Natural killer cell (primary cell): ENCODE data around the gene LCP2. TPM values are rescaled to one million over a fixed set of nuclear protein-coding genes. Genes with fewer than 3 reads are reported as not detected.

Experiments used
- ATAC-seq, 3 donors: fragments of 150-1000 bp in 2 of 3; fragments of 200-7000 bp in 1 of 3; cut with Tn5 transposase; 1 replicate in 1 of 3; 2 replicates in 2 of 3; pipeline ENCODE4 v1.10.0; 2021; ENCODE audit warnings: mild to moderate bottlenecking in 2 of 3, moderate library complexity in 2 of 3
- DNase-seq, 2 donors: peaks; one replicate each; pipeline versions ENCODE4 v3.0.0 to v3.0.0-alpha.2; 2013 to 2021; ENCODE audit warnings: mixed read lengths in 1 of 2
- H3K27ac ChIP-seq: one replicate; pipeline ENCODE4 v1.5.1; 2013; ENCODE audit warnings: mild to moderate bottlenecking, low read length
- H3K27me3 ChIP-seq: one replicate; pipeline ENCODE4 v1.6.1; 2013; ENCODE audit warnings: low read length; ENCODE audit not compliant: control insufficient read depth, insufficient read depth
- H3K36me3 ChIP-seq: one replicate; pipeline ENCODE4 v1.6.1; 2013; ENCODE audit warnings: low read length; ENCODE audit not compliant: control insufficient read depth, insufficient read depth
- H3K4me1 ChIP-seq: one replicate; pipeline ENCODE4 v1.6.1; 2013; ENCODE audit warnings: low read length; ENCODE audit not compliant: control insufficient read depth, insufficient read depth
- H3K4me3 ChIP-seq: one replicate; pipeline ENCODE4 v1.5.1; 2013; ENCODE audit warnings: low read length
- H3K9me3 ChIP-seq: one replicate; pipeline ENCODE4 v1.6.1; 2013; ENCODE audit warnings: low read length; ENCODE audit not compliant: control insufficient read depth, insufficient read depth
- H3K27ac Mint-ChIP-seq, 2 donors: one replicate each; pipeline ENCODE4 v1.8.0; 2022; ENCODE audit warnings: mild to moderate bottlenecking in 2 of 2, mixed read lengths in 2 of 2, moderate library complexity in 1 of 2
- H3K27me3 Mint-ChIP-seq, 2 donors: one replicate each; pipeline ENCODE4 v1.8.0; 2022; ENCODE audit warnings: low read depth in 2 of 2, mixed read lengths in 2 of 2
- H3K36me3 Mint-ChIP-seq: one replicate; pipeline ENCODE4 v1.8.0; 2022; ENCODE audit warnings: mixed read lengths
- H3K4me1 Mint-ChIP-seq, 2 donors: one replicate each; pipeline ENCODE4 v1.8.0; 2022; ENCODE audit warnings: mixed read lengths in 2 of 2
- H3K4me3 Mint-ChIP-seq: one replicate; pipeline ENCODE4 v1.8.0; 2022; ENCODE audit warnings: mild to moderate bottlenecking, moderate library complexity, mixed read lengths
- H3K9me3 Mint-ChIP-seq, 2 donors: one replicate each; pipeline ENCODE4 v1.8.0; 2022; ENCODE audit warnings: mixed read lengths in 2 of 2
- CTCF ChIP-seq: fragments of 200-600 bp; IDR thresholded peaks from one replicate; pipeline ENCODE4 v1.8.0; 2022; ENCODE audit warnings: antibody characterized with exemption
- WGBS: methylation state at CpG from one replicate; pipeline ENCODE4 v1.1.7; 2013; ENCODE audit warnings: missing lambda C conversion rate; ENCODE audit not compliant: insufficient coverage; 5-methylcytosine and 5-hydroxymethylcytosine counted together
- intact Hi-C: fragments of 100-400 bp; cut with micrococcal nuclease; formaldehyde crosslinking; loops from one replicate; pipeline ENCODE4 v1.14.2; 2022
- total RNA-seq, 4 donors: library from RNA; stranded (reverse); fragments of 120-200 nt in 1 of 4; gene quantifications; one replicate each; pipeline versions ENCODE4 v1.2.3 to v1.2.4, GENCODE V29; 2013 to 2022

Gene LCP2
- total RNA-seq, 3 donors from 2014 or later (not counting 1 experiment from before 2014, with no cell fraction given), result 376 to 488 (median 450) TPM

DNA sequence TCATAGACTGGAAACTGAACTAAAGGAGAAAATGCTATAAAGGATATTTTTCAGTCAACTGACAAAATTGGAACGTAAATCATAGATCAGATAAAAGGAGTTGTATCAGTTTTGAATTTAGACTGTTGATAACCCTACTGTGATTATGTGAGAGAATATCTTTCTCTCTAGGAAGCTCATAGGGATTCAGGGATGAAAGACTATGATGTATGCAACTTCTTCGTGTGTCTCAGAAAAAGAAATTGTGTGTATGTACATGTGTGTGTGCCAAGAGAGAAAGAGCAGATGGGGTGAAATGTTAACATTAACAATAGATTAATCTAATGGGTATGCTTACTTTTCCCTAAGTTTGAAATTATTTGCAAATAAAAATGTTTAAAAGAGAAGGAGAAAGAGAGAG lies 95.5 kb downstream of the LCP2 start:
- ATAC-seq, result no peak
- Histone ChIP-seq H3K4me3 (no peak overlapping the region), H3K36me3 (no peaks in the 10 kb centered on the region), H3K27me3 (no peaks in the 10 kb centered on the region), H3K9me3 (no peaks in the 10 kb centered on the region), H3K4me1 (no peaks in the 10 kb centered on the region), H3K27ac (no peak overlapping the region)
- H3K4me1 Mint-ChIP-seq, result no peaks in the 10 kb centered on the region
- no peak overlapping the region for H3K27ac Mint-ChIP-seq
- no peaks in the 10 kb centered on the region for H3K9me3 Mint-ChIP-seq
- no peak for TF ChIP-seq CTCF
- H3K36me3 Mint-ChIP-seq, result no peaks in the 10 kb centered on the region
- H3K4me3 Mint-ChIP-seq, result no peak overlapping the region
- H3K27me3 Mint-ChIP-seq, result peaks cover 6 to 12% of the 10 kb centered on the region in 2 donors
- no peak for DNase-seq
- 86% methylated on average over 1 of the region's 2 CpGs for WGBS
- intact Hi-C loops, result no loop called here

- no peak overlapping the region for H3K27ac Mint-ChIP-seq
- no peaks in the 10 kb centered on the region for H3K36me3 Mint-ChIP-seq
- no peak overlapping the region for H3K27ac ChIP-seq
- no peak overlapping the region for H3K4me3 Mint-ChIP-seq
- no peaks in the 10 kb centered on the region for H3K9me3 Mint-ChIP-seq
- H3K4me1 Mint-ChIP-seq, result no peaks in the 10 kb centered on the region
- intact Hi-C loops, result no loop called here
- DNase-seq (no peak), ATAC-seq (no peak)
- no peak overlapping the region for H3K4me3 ChIP-seq
- H3K4me1 ChIP-seq, result no peaks in the 10 kb centered on the region
- no peaks in the 10 kb centered on the region for H3K36me3 ChIP-seq
- no peak for TF ChIP-seq CTCF
- H3K27me3 Mint-ChIP-seq, result peaks cover 6 to 12% of the 10 kb centered on the region in 2 donors
- WGBS, result 62% methylated on average over 2 of the region's 2 CpGs
- H3K27me3 ChIP-seq, result no peaks in the 10 kb centered on the region
- H3K9me3 ChIP-seq, result no peaks in the 10 kb centered on the region
Observed at GRCh38 chr5:170201311-170201710, 96.3 kb downstream of the LCP2 start.

GRCh38 chr5:170200876-170201275 lies 96.7 kb downstream of the LCP2 start:
- Mint-ChIP-seq H3K4me3 (no peak overlapping the region), H3K36me3 (no peaks in the 10 kb centered on the region), H3K4me1 (no peaks in the 10 kb centered on the region), H3K27ac (no peak overlapping the region), H3K27me3 (peaks cover 6 to 8% of the 10 kb centered on the region in 2 donors), H3K9me3 (no peaks in the 10 kb centered on the region)
- ATAC-seq (no peak), DNase-seq (no peak)
- intact Hi-C loops, result no loop called here
- H3K4me3 ChIP-seq, result no peak overlapping the region
- no peaks in the 10 kb centered on the region for H3K9me3 ChIP-seq
- TF ChIP-seq CTCF, result no peak
- H3K27me3 ChIP-seq, result no peaks in the 10 kb centered on the region
- WGBS, result 0% methylated on average over 1 of the region's 1 CpG
- no peaks in the 10 kb centered on the region for H3K4me1 ChIP-seq
- H3K27ac ChIP-seq, result no peak overlapping the region
- H3K36me3 ChIP-seq, result no peaks in the 10 kb centered on the region

Other genes starting within 250 kb of the LCP2 start
- under 1 TPM in 1 of 3 donors, not detected in 2; 0.18 TPM for gene FOXI1, start 191.9 kb downstream of the LCP2 start, total RNA-seq
- gene C5orf58, start 64.8 kb downstream of the LCP2 start, total RNA-seq, result not detected
- under 1 TPM; 0.23 to 0.48 (median 0.35) TPM for gene KCNMB1, start 91.6 kb upstream of the LCP2 start, total RNA-seq
- gene KCNIP1, start 206.2 kb upstream of the LCP2 start, total RNA-seq, result not detected